Tibial artery (tissue), 4 donors: ENCODE data around the gene ABCC2.
"Not testable (repeated sequence)": the region's sequence is repeated elsewhere in the genome, so short reads cannot be mapped to it uniquely, and the experiment has no call there.

ENCODE experiments used
- DNase-seq, 2 donors: peaks; one replicate each; pipeline ENCODE4 v3.0.0-alpha.2; 2019
- H3K27ac ChIP-seq, 2 donors: fragments of 200-600 bp; sonication (generic) in 1 of 2; 1 replicate in 1 of 2; 2 replicates in 1 of 2; pipeline ENCODE4 v1.5.1; 2018 to 2019; ENCODE audit warnings: mild to moderate bottlenecking in 1 of 2
- H3K27me3 ChIP-seq, 2 donors: fragments of 200-600 bp; sonication (generic) in 1 of 2; one replicate each; pipeline versions ENCODE4 v1.5.1 to v1.6.0; 2016 to 2019
- H3K36me3 ChIP-seq, 3 donors: fragments of 200-600 bp; sonication (generic) in 2 of 3; one replicate each; pipeline ENCODE4 v1.5.1; 2016 to 2019; ENCODE audit warnings: mild to moderate bottlenecking in 2 of 3
- H3K4me1 ChIP-seq, 4 donors: fragments of 200-600 bp; sonication (generic) in 2 of 4; 1 replicate in 3 of 4; 2 replicates in 1 of 4; pipeline ENCODE4 v1.5.1; 2016 to 2019
- H3K4me3 ChIP-seq, 2 donors: fragments of 200-600 bp; sonication (generic) in 1 of 2; 1 replicate in 1 of 2; 2 replicates in 1 of 2; pipeline ENCODE4 v1.5.1; 2018 to 2019; ENCODE audit warnings: mild to moderate bottlenecking in 2 of 2
- H3K9me3 ChIP-seq, 3 donors: fragments of 200-600 bp; sonication (generic) in 1 of 3; one replicate each; pipeline ENCODE4 v1.5.1; 2016 to 2019
- intact Hi-C: fragments of 100-400 bp; cut with DNase I; formaldehyde crosslinking; loops from one replicate; pipeline ENCODE4 v1.15.0; 2023; ENCODE audit warnings: low total_unique reads
- TF ChIP-seq, protein P1 (sequence below), 2 experiments: fragments of 200-600 bp in 1 of 2; fragments of 450-650 bp in 1 of 2; IDR thresholded peaks; one replicate each; pipeline ENCODE4 v1.5.1; 2017 to 2019; ENCODE audit warnings: antibody characterized with exemption in 2 of 2, mild to moderate bottlenecking in 1 of 2, moderate library complexity in 1 of 2

Gene ABCC2

DNA sequence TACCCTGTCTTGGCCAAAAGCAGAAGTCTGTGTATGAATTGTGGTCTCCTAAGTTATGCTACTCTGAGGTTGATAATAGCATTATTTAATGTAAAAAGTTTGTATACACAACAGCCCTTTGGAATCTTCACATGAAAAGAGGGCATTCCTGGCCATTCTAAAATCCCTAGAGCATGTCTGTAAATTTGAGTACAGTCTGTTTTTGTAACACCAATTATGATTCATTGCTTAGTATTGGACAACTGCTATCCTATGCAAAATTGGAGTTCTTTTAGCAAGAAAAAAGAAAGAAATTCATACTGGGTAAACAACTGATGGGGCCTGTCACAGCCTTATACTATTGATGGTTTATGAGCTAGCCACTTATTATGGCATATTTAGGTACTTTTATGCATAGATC is 40.2 kb upstream of the ABCC2 start:
- TF ChIP-seq, protein P1, sequence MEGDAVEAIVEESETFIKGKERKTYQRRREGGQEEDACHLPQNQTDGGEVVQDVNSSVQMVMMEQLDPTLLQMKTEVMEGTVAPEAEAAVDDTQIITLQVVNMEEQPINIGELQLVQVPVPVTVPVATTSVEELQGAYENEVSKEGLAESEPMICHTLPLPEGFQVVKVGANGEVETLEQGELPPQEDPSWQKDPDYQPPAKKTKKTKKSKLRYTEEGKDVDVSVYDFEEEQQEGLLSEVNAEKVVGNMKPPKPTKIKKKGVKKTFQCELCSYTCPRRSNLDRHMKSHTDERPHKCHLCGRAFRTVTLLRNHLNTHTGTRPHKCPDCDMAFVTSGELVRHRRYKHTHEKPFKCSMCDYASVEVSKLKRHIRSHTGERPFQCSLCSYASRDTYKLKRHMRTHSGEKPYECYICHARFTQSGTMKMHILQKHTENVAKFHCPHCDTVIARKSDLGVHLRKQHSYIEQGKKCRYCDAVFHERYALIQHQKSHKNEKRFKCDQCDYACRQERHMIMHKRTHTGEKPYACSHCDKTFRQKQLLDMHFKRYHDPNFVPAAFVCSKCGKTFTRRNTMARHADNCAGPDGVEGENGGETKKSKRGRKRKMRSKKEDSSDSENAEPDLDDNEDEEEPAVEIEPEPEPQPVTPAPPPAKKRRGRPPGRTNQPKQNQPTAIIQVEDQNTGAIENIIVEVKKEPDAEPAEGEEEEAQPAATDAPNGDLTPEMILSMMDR (IDR thresholded peaks at IDR 0.05) = no peak
- Histone ChIP-seq H3K27ac (peak overlapping the region in 1 of 2 donors; percentile 41), H3K4me1 (peaks cover 0 to 27% (median 7%) of the 10 kb centered on the region in 4 donors), H3K36me3 (peaks cover 75 to 86% (median 83%) of the 10 kb centered on the region in 3 donors), H3K27me3 (no peaks in the 10 kb centered on the region), H3K9me3 (peaks cover 0 to 10% (median 0%) of the 10 kb centered on the region in 3 donors), H3K4me3 (no peak overlapping the region)
- no peak for DNase-seq
- intact Hi-C loops = no loop called here

DNA sequence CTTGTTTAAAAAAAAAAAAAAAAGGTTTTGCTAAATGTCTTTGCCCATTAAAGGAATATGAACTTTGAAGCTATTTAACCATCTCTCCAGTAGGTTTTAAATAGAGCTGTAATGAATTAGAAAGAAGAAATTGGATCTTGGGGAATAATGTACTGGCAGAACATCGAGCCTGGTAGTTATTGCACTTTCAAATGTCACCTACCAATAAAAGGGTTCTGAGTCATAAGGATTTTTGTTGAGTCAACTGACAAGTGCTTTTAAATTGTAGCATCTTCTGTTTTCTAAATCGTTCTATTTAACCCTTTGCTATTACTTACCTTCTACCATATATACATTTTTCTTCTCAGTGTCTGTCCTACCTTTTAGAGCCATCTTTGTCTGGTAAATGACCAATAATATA is 39.7 kb upstream of the ABCC2 start:
- H3K4me3 ChIP-seq = no peak overlapping the region

GRCh38 chr10:99743841-99744240 is 38.6 kb upstream of the ABCC2 start:
- no peak overlapping the region for H3K4me3 ChIP-seq
- intact Hi-C loops = no loop called here
- TF ChIP-seq, protein P1 (IDR thresholded peaks at IDR 0.05) = no peak
- H3K27me3 ChIP-seq = no peaks in the 10 kb centered on the region
- DNase-seq = no peak
- H3K36me3 ChIP-seq = peaks cover 83 to 91% (median 84%) of the 10 kb centered on the region in 3 donors
- peaks cover 0 to 27% (median 7%) of the 10 kb centered on the region in 4 donors for H3K4me1 ChIP-seq
- H3K9me3 ChIP-seq = peaks cover 0 to 10% (median 0%) of the 10 kb centered on the region in 3 donors
- H3K27ac ChIP-seq = peak overlapping the region; percentile 14 to 41

More for the DNA sequence above, 39.7 kb upstream of the ABCC2 start:
- H3K27ac ChIP-seq = peak overlapping the region; percentile 14 to 41
- intact Hi-C loops = no loop called here
- H3K4me1 ChIP-seq = peaks cover 0 to 27% (median 7%) of the 10 kb centered on the region in 4 donors
- peaks cover 0 to 10% (median 0%) of the 10 kb centered on the region in 3 donors for H3K9me3 ChIP-seq
- TF ChIP-seq, protein P1 (IDR thresholded peaks at IDR 0.05) = no peak
- peaks cover 79 to 86% (median 83%) of the 10 kb centered on the region in 3 donors for H3K36me3 ChIP-seq
- no peaks in the 10 kb centered on the region for H3K27me3 ChIP-seq
- no peak for DNase-seq

GRCh38 chr10:99746166-99746565 is 36.3 kb upstream of the ABCC2 start:
- intact Hi-C loops = not testable (repeated sequence)

GRCh38 chr10:99748823-99749451 is 33.5 kb upstream of the ABCC2 start:
- H3K27ac ChIP-seq = no peak overlapping the region
- H3K9me3 ChIP-seq = no peaks in the 10 kb centered on the region
- peaks cover 0 to 4% (median 0%) of the 10 kb centered on the region in 4 donors for H3K4me1 ChIP-seq
- H3K36me3 ChIP-seq = peaks cover 66 to 96% (median 80%) of the 10 kb centered on the region in 3 donors
- no peak for DNase-seq
- H3K4me3 ChIP-seq = no peak overlapping the region
- intact Hi-C loops = no loop called here
- H3K27me3 ChIP-seq = no peaks in the 10 kb centered on the region
- TF ChIP-seq, protein P1 (IDR thresholded peaks at IDR 0.05) = no peak

More at GRCh38 chr10:99746166-99746565, 36.3 kb upstream of the ABCC2 start:
- Histone ChIP-seq H3K36me3 (peaks cover 72 to 91% (median 79%) of the 10 kb centered on the region in 3 donors), H3K4me1 (peaks cover 0 to 27% (median 7%) of the 10 kb centered on the region in 4 donors)
- not testable (repeated sequence) for DNase-seq, H3K4me3 ChIP-seq, H3K9me3 ChIP-seq, H3K27me3 ChIP-seq, H3K27ac ChIP-seq

GRCh38 chr10:99750641-99751040 is 31.8 kb upstream of the ABCC2 start:
- Histone ChIP-seq H3K36me3 (peaks cover 64 to 96% (median 78%) of the 10 kb centered on the region in 3 donors), H3K4me3 (no peak overlapping the region), H3K4me1 (no peaks in the 10 kb centered on the region), H3K9me3 (no peaks in the 10 kb centered on the region), H3K27ac (no peak overlapping the region), H3K27me3 (no peaks in the 10 kb centered on the region)
- intact Hi-C loops = no loop called here
- DNase-seq = no peak
- TF ChIP-seq, protein P1 (IDR thresholded peaks at IDR 0.05) = no peak
